HepG2 (cell line): Measurements from ENCODE around the gene ARF5. TPM values are rescaled to one million over a fixed set of nuclear protein-coding genes. Genes with fewer than 3 reads are reported as not detected.

ENCODE experiments used
- CBX5 ChIP-seq: sonication (generic); formaldehyde crosslinking; IDR thresholded peaks from 2 replicates; pipeline ENCODE4 v1.4.0; 2020; ENCODE audit warnings: missing genetic modification reagents, borderline replicate concordance
- ZNF350 ChIP-seq: sonication (generic); formaldehyde crosslinking; IDR thresholded peaks from 2 replicates; pipeline ENCODE4 v1.4.0; 2020; ENCODE audit warnings: mild to moderate bottlenecking, low read depth, missing genetic modification reagents, borderline replicate concordance
- polyA plus RNA-seq, 8 experiments: library from polyadenylated mRNA; depleted of rRNA in 3 of 8; stranded (reverse) in 7 of 8; unstranded in 1 of 8; fragments of >200 nt; fragmentation: Illumina TruSeq in 4 of 8; extraction: Trizol in 4 of 8; gene quantifications; 2 replicates each; pipeline versions ENCODE4 v1.2.1 to v1.2.3, GENCODE V29; 2011 to 2016; ENCODE audit warnings: low read depth in 4 of 8, missing spikeins in 1 of 8, mixed read lengths in 1 of 8; ENCODE audit not compliant: insufficient read depth in 1 of 8
- total RNA-seq, 5 experiments: library from RNA; depleted of rRNA; stranded (reverse); fragments of >200 nt; fragmentation: Illumina TruSeq; extraction: Trizol; gene quantifications; 2 replicates each; pipeline ENCODE4 v1.2.3, GENCODE V29; 2016; ENCODE audit warnings: low read depth in 1 of 5
- TF ChIP-seq, protein P1 (sequence below): sonication (generic); formaldehyde crosslinking; IDR thresholded peaks from 2 replicates; pipeline ENCODE4 v1.8.1; 2023; ENCODE audit warnings: mild to moderate bottlenecking, inconsistent platforms, moderate library complexity, missing genetic modification reagents, borderline replicate concordance
- TF ChIP-seq, protein P2 (sequence below): sonication (generic); formaldehyde crosslinking; IDR thresholded peaks from 2 replicates; pipeline ENCODE4 v1.4.0; 2020; ENCODE audit warnings: missing genetic modification reagents, mild to moderate bottlenecking, borderline replicate concordance
- TF ChIP-seq, protein P3 (sequence below): sonication (generic); formaldehyde crosslinking; IDR thresholded peaks from 2 replicates; pipeline ENCODE4 v1.4.0; 2020; ENCODE audit warnings: mild to moderate bottlenecking, missing genetic modification reagents
- TF ChIP-seq, protein P4 (sequence below): sonication (generic); formaldehyde crosslinking; IDR thresholded peaks from 2 replicates; pipeline ENCODE4 v1.8.0; 2022; ENCODE audit warnings: missing genetic modification reagents, mild to moderate bottlenecking, inconsistent platforms, borderline replicate concordance
- TF ChIP-seq, protein P5 (sequence below): sonication (generic); formaldehyde crosslinking; IDR thresholded peaks from 2 replicates; pipeline ENCODE4 v1.4.0; 2020; ENCODE audit warnings: missing genetic modification reagents
- TF ChIP-seq, protein P6 (sequence below): sonication (generic); formaldehyde crosslinking; IDR thresholded peaks from 2 replicates; pipeline ENCODE4 v1.4.0; 2020; ENCODE audit warnings: missing genetic modification reagents, borderline replicate concordance
- TF ChIP-seq, protein P7 (sequence below): sonication (generic); formaldehyde crosslinking; IDR thresholded peaks from 2 replicates; pipeline ENCODE4 v1.9.0; 2021; ENCODE audit warnings: mild to moderate bottlenecking, missing genetic modification reagents

The ARF5 gene
- total and polyA plus RNA-seq, 2 of the 13 experiments (the other 11 are each of a cell fraction or from before 2014, with no cell fraction given): 109 to 135 TPM

DNA sequence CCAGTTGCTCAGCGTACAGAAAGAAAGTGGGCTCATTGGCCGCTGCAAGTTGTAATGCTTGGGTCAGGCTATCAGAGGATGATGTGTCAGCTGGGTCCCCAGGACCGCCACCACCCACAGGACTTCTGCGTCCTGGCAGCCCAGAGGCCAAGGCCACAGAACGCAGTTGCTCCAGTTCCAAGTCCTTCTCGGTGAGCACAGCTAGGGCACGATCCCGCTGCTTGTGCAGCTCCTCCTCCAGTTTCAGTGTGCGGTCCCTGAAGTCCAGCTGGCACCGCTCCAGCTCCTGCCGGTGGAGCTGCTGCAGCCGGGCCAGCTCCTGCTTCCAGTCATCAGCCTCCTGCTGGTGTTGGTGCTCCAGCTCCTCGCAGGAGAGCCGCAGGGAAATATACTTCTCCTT, 5.8 kb upstream of the ARF5 start (continued):
- TF ChIP-seq, protein P1, sequence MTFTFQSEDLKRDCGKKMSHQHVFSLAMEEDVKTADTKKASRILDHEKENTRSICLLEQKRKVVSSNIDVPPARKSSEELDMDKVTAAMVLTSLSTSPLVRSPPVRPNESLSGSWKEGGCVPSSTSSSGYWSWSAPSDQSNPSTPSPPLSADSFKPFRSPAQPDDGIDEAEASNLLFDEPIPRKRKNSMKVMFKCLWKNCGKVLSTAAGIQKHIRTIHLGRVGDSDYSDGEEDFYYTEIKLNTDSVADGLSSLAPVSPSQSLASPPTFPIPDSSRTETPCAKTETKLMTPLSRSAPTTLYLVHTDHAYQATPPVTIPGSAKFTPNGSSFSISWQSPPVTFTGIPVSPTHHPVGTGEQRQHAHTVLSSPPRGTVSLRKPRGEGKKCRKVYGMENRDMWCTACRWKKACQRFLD (CRISPR knock-in tag): no peak
- TF ChIP-seq, protein P2, sequence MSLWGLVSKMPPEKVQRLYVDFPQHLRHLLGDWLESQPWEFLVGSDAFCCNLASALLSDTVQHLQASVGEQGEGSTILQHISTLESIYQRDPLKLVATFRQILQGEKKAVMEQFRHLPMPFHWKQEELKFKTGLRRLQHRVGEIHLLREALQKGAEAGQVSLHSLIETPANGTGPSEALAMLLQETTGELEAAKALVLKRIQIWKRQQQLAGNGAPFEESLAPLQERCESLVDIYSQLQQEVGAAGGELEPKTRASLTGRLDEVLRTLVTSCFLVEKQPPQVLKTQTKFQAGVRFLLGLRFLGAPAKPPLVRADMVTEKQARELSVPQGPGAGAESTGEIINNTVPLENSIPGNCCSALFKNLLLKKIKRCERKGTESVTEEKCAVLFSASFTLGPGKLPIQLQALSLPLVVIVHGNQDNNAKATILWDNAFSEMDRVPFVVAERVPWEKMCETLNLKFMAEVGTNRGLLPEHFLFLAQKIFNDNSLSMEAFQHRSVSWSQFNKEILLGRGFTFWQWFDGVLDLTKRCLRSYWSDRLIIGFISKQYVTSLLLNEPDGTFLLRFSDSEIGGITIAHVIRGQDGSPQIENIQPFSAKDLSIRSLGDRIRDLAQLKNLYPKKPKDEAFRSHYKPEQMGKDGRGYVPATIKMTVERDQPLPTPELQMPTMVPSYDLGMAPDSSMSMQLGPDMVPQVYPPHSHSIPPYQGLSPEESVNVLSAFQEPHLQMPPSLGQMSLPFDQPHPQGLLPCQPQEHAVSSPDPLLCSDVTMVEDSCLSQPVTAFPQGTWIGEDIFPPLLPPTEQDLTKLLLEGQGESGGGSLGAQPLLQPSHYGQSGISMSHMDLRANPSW: no peak
- TF ChIP-seq, protein P3, sequence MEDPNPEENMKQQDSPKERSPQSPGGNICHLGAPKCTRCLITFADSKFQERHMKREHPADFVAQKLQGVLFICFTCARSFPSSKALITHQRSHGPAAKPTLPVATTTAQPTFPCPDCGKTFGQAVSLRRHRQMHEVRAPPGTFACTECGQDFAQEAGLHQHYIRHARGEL (CRISPR knock-in tag): no peak
- TF ChIP-seq, protein P4, sequence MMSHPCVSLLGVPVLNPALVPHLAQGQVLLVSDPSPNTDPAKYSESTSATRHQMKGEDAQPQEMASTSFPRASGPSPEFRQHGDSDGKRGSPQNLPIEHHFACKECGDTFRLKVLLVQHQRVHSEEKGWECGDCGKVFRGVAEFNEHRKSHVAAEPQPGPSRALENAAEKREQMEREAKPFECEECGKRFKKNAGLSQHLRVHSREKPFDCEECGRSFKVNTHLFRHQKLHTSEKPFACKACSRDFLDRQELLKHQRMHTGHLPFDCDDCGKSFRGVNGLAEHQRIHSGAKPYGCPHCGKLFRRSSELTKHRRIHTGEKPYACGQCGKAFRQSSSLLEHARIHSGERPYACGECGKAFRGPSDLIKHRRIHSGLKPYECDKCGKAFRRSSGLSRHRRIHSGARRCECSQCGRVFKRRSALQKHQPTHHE (CRISPR knock-in tag): no peak
- TF ChIP-seq, protein P5, sequence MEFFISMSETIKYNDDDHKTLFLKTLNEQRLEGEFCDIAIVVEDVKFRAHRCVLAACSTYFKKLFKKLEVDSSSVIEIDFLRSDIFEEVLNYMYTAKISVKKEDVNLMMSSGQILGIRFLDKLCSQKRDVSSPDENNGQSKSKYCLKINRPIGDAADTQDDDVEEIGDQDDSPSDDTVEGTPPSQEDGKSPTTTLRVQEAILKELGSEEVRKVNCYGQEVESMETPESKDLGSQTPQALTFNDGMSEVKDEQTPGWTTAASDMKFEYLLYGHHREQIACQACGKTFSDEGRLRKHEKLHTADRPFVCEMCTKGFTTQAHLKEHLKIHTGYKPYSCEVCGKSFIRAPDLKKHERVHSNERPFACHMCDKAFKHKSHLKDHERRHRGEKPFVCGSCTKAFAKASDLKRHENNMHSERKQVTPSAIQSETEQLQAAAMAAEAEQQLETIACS (CRISPR knock-in tag): no peak
- TF ChIP-seq, protein P6, sequence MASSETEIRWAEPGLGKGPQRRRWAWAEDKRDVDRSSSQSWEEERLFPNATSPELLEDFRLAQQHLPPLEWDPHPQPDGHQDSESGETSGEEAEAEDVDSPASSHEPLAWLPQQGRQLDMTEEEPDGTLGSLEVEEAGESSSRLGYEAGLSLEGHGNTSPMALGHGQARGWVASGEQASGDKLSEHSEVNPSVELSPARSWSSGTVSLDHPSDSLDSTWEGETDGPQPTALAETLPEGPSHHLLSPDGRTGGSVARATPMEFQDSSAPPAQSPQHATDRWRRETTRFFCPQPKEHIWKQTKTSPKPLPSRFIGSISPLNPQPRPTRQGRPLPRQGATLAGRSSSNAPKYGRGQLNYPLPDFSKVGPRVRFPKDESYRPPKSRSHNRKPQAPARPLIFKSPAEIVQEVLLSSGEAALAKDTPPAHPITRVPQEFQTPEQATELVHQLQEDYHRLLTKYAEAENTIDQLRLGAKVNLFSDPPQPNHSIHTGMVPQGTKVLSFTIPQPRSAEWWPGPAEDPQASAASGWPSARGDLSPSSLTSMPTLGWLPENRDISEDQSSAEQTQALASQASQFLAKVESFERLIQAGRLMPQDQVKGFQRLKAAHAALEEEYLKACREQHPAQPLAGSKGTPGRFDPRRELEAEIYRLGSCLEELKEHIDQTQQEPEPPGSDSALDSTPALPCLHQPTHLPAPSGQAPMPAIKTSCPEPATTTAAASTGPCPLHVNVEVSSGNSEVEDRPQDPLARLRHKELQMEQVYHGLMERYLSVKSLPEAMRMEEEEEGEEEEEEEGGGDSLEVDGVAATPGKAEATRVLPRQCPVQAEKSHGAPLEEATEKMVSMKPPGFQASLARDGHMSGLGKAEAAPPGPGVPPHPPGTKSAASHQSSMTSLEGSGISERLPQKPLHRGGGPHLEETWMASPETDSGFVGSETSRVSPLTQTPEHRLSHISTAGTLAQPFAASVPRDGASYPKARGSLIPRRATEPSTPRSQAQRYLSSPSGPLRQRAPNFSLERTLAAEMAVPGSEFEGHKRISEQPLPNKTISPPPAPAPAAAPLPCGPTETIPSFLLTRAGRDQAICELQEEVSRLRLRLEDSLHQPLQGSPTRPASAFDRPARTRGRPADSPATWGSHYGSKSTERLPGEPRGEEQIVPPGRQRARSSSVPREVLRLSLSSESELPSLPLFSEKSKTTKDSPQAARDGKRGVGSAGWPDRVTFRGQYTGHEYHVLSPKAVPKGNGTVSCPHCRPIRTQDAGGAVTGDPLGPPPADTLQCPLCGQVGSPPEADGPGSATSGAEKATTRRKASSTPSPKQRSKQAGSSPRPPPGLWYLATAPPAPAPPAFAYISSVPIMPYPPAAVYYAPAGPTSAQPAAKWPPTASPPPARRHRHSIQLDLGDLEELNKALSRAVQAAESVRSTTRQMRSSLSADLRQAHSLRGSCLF (CRISPR knock-in tag): no peak
- TF ChIP-seq, protein P7, sequence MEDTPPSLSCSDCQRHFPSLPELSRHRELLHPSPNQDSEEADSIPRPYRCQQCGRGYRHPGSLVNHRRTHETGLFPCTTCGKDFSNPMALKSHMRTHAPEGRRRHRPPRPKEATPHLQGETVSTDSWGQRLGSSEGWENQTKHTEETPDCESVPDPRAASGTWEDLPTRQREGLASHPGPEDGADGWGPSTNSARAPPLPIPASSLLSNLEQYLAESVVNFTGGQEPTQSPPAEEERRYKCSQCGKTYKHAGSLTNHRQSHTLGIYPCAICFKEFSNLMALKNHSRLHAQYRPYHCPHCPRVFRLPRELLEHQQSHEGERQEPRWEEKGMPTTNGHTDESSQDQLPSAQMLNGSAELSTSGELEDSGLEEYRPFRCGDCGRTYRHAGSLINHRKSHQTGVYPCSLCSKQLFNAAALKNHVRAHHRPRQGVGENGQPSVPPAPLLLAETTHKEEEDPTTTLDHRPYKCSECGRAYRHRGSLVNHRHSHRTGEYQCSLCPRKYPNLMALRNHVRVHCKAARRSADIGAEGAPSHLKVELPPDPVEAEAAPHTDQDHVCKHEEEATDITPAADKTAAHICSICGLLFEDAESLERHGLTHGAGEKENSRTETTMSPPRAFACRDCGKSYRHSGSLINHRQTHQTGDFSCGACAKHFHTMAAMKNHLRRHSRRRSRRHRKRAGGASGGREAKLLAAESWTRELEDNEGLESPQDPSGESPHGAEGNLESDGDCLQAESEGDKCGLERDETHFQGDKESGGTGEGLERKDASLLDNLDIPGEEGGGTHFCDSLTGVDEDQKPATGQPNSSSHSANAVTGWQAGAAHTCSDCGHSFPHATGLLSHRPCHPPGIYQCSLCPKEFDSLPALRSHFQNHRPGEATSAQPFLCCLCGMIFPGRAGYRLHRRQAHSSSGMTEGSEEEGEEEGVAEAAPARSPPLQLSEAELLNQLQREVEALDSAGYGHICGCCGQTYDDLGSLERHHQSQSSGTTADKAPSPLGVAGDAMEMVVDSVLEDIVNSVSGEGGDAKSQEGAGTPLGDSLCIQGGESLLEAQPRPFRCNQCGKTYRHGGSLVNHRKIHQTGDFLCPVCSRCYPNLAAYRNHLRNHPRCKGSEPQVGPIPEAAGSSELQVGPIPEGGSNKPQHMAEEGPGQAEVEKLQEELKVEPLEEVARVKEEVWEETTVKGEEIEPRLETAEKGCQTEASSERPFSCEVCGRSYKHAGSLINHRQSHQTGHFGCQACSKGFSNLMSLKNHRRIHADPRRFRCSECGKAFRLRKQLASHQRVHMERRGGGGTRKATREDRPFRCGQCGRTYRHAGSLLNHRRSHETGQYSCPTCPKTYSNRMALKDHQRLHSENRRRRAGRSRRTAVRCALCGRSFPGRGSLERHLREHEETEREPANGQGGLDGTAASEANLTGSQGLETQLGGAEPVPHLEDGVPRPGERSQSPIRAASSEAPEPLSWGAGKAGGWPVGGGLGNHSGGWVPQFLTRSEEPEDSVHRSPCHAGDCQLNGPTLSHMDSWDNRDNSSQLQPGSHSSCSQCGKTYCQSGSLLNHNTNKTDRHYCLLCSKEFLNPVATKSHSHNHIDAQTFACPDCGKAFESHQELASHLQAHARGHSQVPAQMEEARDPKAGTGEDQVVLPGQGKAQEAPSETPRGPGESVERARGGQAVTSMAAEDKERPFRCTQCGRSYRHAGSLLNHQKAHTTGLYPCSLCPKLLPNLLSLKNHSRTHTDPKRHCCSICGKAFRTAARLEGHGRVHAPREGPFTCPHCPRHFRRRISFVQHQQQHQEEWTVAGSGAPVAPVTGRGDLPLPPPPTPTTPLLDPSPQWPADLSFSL: no peak
- TF ChIP-seq CBX5: no peak
- TF ChIP-seq ZNF350 (CRISPR knock-in tag): no peak
